ENCODE measurements around the gene ZNF469. TPM values are rescaled to one million over a fixed set of nuclear protein-coding genes. Genes with fewer than 3 reads are reported as not detected.

ZNF469 gene
- total RNA-seq, 1 experiment from 2014 or later: 0.12 TPM

DNA sequence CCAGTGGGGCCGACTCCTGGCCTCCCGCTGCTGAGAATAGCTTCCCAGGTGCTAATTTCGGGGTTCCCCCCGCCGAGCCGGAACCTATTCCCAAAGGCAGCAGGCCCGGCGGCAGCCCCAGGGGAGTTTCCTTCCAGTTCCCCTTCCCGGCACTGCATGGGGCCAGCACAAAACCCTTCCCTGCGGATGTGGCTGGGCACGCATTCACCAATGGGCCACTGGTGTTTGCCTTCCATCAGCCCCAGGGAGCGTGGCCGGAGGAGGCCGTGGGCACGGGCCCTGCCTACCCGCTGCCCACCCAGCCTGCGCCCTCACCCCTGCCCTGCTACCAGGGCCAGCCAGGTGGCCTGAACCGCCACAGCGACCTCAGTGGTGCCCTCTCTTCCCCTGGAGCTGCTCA lies 45.4 kb downstream of the ZNF469 start:
- DNase-seq (ENCODE audit: low spot score): no peak

DNA sequence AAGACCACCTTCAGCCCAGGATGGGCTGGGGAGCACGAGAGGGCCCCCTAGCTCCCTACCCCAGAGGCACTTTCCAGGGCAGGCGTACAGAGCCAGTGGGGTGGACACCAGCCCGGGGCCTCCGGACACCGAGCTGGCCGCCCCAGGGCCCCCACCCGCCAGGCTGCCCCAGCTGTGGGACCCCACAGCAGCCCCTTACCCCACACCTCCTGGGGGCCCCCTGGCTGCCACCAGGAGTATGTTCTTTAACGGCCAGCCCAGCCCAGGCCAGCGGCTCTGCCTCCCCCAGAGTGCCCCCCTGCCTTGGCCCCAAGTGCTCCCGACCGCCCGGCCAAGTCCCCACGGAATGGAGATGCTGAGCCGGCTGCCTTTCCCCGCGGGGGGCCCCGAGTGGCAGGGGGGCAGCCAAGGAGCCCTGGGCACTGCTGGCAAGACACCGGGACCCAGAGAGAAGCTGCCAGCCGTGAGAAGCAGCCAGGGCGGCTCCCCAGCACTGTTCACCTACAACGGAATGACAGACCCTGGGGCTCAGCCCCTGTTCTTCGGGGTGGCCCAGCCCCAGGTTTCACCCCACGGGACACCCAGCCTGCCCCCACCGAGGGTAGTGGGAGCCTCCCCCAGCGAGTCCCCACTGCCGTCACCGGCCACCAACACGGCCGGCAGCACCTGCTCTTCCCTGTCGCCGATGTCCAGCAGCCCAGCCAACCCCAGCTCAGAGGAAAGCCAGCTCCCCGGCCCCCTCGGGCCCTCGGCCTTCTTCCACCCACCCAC lies 46.0 kb downstream of the ZNF469 start:
- DNase-seq (ENCODE audit: low spot score): no peak

DNA sequence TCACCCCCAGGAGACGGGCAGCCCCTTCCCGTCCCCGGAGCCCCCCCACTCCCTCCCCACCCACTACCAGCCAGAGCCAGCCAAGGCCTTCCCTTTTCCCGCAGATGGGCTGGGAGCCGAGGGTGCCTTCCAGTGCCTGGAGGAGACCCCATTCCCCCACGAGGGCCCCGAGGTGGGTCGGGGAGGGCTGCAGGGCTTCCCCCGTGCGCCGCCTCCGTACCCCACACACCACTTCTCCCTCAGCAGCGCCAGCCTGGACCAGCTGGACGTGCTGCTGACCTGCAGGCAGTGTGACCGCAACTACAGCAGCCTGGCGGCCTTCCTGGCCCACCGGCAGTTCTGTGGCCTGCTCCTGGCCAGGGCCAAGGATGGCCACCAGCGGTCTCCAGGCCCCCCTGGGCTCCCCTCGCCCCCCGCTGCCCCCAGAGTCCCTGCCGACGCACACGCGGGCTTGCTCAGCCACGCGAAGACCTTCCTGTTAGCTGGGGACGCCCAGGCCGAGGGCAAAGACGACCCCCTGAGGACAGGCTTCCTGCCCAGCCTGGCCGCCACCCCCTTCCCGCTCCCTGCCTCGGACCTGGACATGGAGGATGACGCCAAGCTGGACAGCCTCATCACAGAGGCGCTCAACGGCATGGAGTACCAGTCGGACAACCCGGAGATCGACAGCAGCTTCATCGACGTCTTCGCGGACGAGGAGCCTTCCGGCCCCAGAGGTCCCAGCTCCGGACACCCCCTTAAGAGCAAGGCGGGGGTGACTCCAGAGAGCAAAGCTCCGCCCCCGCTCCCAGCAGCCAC lies 46.8 kb downstream of the ZNF469 start:
- DNase-seq (ENCODE audit: low spot score): no peak

DNA sequence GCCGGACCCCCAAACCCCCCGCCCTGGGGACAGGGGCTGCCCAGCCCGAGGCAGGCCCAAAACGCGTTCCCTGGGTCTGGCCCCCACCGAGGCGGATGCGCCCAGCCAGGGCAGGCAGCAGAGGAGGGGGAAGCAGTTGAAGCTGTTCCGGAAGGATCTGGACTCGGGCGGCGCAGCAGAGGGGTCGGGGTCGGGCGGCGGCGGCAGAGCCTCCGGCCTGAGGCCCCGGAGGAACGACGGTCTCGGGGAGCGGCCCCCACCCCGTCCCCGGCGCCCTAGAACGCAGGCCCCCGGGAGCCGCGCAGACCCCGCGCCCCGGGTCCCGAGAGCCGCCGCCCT lies 47.4 kb downstream of the ZNF469 start:
- no peak for DNase-seq (ENCODE audit: low spot score)

DNA sequence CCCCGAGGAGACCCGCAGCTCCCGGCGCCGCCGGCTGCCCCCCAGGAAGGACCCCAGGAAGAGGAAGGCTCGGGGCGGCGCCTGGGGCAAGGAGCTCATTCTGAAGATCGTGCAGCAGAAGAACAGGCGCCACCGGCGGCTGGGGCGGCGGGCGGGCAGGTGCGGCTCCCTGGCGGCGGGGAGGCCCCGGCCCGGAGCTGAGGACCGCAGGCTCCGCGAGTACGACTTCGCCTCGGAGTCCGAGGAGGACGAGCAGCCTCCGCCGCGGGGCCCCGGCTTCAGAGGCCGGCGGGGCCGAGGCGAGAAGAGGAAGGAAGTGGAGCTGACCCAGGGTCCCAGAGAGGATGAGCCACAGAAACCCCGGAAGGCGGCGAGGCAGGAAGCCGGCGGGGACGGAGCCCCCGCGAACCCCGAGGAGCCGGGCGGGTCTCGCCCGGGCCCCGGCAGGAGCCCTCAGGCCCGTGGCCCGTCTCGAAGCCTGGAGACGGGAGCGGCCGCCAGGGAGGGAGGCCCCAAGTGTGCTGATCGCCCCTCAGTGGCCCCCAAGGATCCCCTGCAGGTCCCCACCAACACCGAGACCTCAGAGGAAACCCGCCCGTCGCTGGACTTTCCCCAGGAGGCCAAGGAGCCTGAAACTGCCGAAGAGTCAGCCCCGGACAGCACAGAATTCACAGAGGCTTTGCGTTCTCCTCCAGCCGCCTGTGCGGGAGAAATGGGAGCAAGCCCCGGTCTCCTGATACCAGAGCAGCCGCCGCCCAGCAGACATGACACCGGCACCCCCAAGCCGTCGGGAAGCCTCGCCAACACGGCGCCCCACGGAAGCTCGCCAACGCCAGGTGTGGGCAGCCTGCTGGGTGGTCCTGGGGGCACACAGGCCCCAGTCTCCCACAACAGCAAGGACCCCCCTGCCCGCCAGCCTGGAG lies 48.0 kb downstream of the ZNF469 start:
- DNase-seq (ENCODE audit: low spot score): no peak

DNA sequence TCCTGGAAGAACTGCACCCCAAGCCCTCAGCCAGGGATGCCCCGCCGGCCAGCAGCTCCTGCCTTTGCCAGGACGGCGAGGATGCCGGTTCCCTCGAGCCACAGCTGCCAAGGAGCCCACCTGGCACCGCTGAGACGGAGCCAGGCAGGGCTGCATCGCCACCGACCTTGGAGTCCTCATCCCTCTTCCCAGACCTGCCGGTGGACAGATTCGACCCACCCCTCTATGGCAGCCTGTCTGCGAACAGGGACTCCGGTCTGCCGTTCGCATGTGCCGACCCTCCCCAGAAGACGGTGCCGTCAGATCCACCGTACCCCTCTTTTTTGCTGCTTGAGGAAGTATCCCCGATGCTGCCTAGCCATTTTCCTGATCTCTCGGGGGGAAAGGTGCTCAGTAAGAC lies 48.9 kb downstream of the ZNF469 start:
- no peak for DNase-seq (ENCODE audit: low spot score)

DNA sequence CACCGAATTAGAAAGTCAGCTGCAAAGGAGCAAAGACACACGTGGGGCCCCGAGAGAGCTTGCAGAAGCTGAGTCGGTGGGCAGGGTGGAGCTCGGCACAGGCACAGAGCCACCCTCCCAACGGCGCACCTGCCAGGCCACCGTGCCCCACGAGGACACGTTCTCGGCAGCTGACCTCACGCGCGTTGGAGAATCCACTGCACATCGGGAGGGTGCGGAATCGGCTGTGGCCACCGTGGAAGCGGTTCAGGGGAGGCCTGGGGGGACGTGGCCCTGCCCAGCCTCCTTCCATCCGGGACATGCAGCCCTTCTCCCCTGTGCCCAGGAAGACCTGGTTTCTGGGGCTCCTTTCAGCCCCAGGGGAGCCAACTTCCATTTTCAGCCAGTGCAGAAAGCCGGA lies 49.4 kb downstream of the ZNF469 start:
- DNase-seq (ENCODE audit: low spot score): no peak

Other genes starting within 250 kb of the ZNF469 start
- gene ZFPM1, start 70.3 kb downstream of the ZNF469 start, total RNA-seq (2014; rRNA removed; shearing (Covaris generic)): 0.29 and 0.86 TPM in 2 replicates
- gene ZC3H18, start 187.4 kb downstream of the ZNF469 start, total RNA-seq (2014; rRNA removed; shearing (Covaris generic)): 6.4 and 10.6 TPM in 2 replicates

Measured in H4 (cell line).